NOMO-1 treated with dmso at 0.1 percent for 144 hours (cell line): ENCODE results near the gene EGLN3.
"Not testable (repeated sequence)": the region's sequence is repeated elsewhere in the genome, so short reads cannot be mapped to it uniquely, and the experiment has no call there.

Experiments used
- DNase-seq: peaks from one replicate; lab custom pipeline; 2025; ENCODE audit not compliant: unreplicated experiment; lab: John Stamatoyannopoulos, UW

Gene EGLN3

GRCh38 chr14:33950320-33951182, at the start of gene EGLN3:
TSS of gene EGLN3 (minus strand) at chr14:33951074. CDS start at chr14:33950752, 322 bp downstream.
- peak; percentile 71 for DNase-seq

GRCh38 chr14:34000396-34000795, 49.5 kb upstream of the EGLN3 start:
- DNase-seq: no peak

- DNase-seq: peak; percentile 21
Measured at GRCh38 chr14:33999771-34000291, 49.0 kb upstream of the EGLN3 start.

GRCh38 chr14:33997611-33998010, 46.7 kb upstream of the EGLN3 start:
- no peak for DNase-seq

- no peak for DNase-seq
Measured at GRCh38 chr14:33996462-33996861, 45.6 kb upstream of the EGLN3 start.

- no peak for DNase-seq
Measured at GRCh38 chr14:33993246-33993645, 42.4 kb upstream of the EGLN3 start.

- no peak for DNase-seq
Measured at GRCh38 chr14:33992274-33993007, 41.6 kb upstream of the EGLN3 start.

GRCh38 chr14:33990790-33991189, 39.9 kb upstream of the EGLN3 start:
- no peak for DNase-seq

- DNase-seq: no peak
Measured at GRCh38 chr14:33987565-33988080, 36.7 kb upstream of the EGLN3 start.

GRCh38 chr14:33986804-33987203, 35.9 kb upstream of the EGLN3 start:
- no peak for DNase-seq

- DNase-seq: no peak
Measured at GRCh38 chr14:33985242-33985641, 34.4 kb upstream of the EGLN3 start.

- no peak for DNase-seq
Measured at GRCh38 chr14:33979613-33980276, 28.9 kb upstream of the EGLN3 start.

- DNase-seq: no peak
Measured at GRCh38 chr14:33978892-33979612, 28.2 kb upstream of the EGLN3 start.

GRCh38 chr14:33972583-33973081, 21.8 kb upstream of the EGLN3 start:
- DNase-seq: peak; percentile 41

- DNase-seq: not testable (repeated sequence)
Measured at GRCh38 chr14:33969846-33970245, 19.0 kb upstream of the EGLN3 start.

- no peak for DNase-seq
Measured at GRCh38 chr14:33968722-33969121, 17.8 kb upstream of the EGLN3 start.

GRCh38 chr14:33967138-33967537, 16.3 kb upstream of the EGLN3 start:
- DNase-seq: no peak

- DNase-seq: no peak
Measured at GRCh38 chr14:33966276-33966675, 15.4 kb upstream of the EGLN3 start.

GRCh38 chr14:33964599-33965317, 13.9 kb upstream of the EGLN3 start:
- DNase-seq: no peak

GRCh38 chr14:33963892-33964291, 13.0 kb upstream of the EGLN3 start:
- no peak for DNase-seq
